SK-N-SH treated with all-trans-retinoic acid at 6 μM for 48 hours (cell line): ENCODE results near the gene GBP1.

Experiments
- ATAC-seq: fragments of 200-7000 bp; cut with Tn5 transposase; 3 replicates; pipeline ENCODE4 v1.9.1; 2020; ENCODE audit warnings: mild to moderate bottlenecking, moderate library complexity
- ARNTL ChIP-seq: fragments of 450-650 bp; formaldehyde crosslinking; IDR thresholded peaks from 2 replicates; pipeline ENCODE4 v1.5.0; 2020; ENCODE audit warnings: low read depth, mild to moderate bottlenecking, moderate library complexity, borderline replicate concordance
- BACH2 ChIP-seq: fragments of 250-450 bp; sonication (Bioruptor Pico); IDR thresholded peaks from 2 replicates; pipeline ENCODE4 v1.9.0; 2021; ENCODE audit warnings: mild to moderate bottlenecking, borderline replicate concordance
- CREB5 ChIP-seq: fragments of 250-450 bp; sonication (Bioruptor Pico); IDR thresholded peaks from 2 replicates; pipeline ENCODE4 v1.5.1; 2020; ENCODE audit warnings: low read depth, mild to moderate bottlenecking, moderate library complexity
- CSDC2 ChIP-seq: fragments of 250-450 bp; sonication (Bioruptor Pico); IDR thresholded peaks from 2 replicates; pipeline ENCODE4 v1.5.0; 2020; ENCODE audit warnings: mild to moderate bottlenecking, moderate library complexity
- CSRNP3 ChIP-seq: fragments of 250-450 bp; sonication (Bioruptor Pico); IDR thresholded peaks from 2 replicates; pipeline ENCODE4 v1.5.1; 2021; ENCODE audit warnings: mild to moderate bottlenecking, moderate library complexity
- ESRRG ChIP-seq: fragments of 250-450 bp; sonication (Bioruptor Pico); IDR thresholded peaks from 2 replicates; pipeline ENCODE4 v1.6.1; 2021; ENCODE audit warnings: mild to moderate bottlenecking
- GLIS3 ChIP-seq: fragments of 250-450 bp; sonication (Bioruptor Pico); IDR thresholded peaks from 2 replicates; pipeline ENCODE4 v1.5.0; 2020; ENCODE audit warnings: mild to moderate bottlenecking, moderate library complexity
- ISL1 ChIP-seq: fragments of 250-450 bp; sonication (Bioruptor Pico); IDR thresholded peaks from 2 replicates; pipeline ENCODE4 v2.1.2; 2022; ENCODE audit warnings: mild to moderate bottlenecking, moderate library complexity
- OSR1 ChIP-seq: fragments of 250-450 bp; sonication (Bioruptor Pico); IDR thresholded peaks from 2 replicates; pipeline ENCODE4 v1.8.0; 2022; ENCODE audit warnings: moderate library complexity, mild to moderate bottlenecking, inconsistent platforms
- PATZ1 ChIP-seq: fragments of 250-450 bp; sonication (Bioruptor Pico); IDR thresholded peaks from 2 replicates; pipeline ENCODE4 v1.8.0; 2020; ENCODE audit warnings: mild to moderate bottlenecking, moderate library complexity, borderline replicate concordance
- POU6F1 ChIP-seq: fragments of 250-450 bp; sonication (Bioruptor Pico); IDR thresholded peaks from 2 replicates; pipeline ENCODE4 v1.8.0; 2021; ENCODE audit warnings: low read depth, mild to moderate bottlenecking, moderate library complexity, borderline replicate concordance
- PPARA ChIP-seq: fragments of 250-450 bp; sonication (Bioruptor Pico); IDR thresholded peaks from 2 replicates; pipeline ENCODE4 v1.5.0; 2020; ENCODE audit warnings: mild to moderate bottlenecking, borderline replicate concordance
- RARB ChIP-seq: fragments of 250-450 bp; sonication (Bioruptor Pico); IDR thresholded peaks from 2 replicates; pipeline ENCODE4 v1.8.0; 2021; ENCODE audit warnings: mild to moderate bottlenecking, moderate library complexity
- SNAI2 ChIP-seq: fragments of 250-450 bp; sonication (Bioruptor Pico); IDR thresholded peaks from 2 replicates; pipeline ENCODE4 v1.5.0; 2020; ENCODE audit warnings: mild to moderate bottlenecking, moderate library complexity
- TCF4 ChIP-seq: fragments of 250-450 bp; sonication (Bioruptor Pico); IDR thresholded peaks from 2 replicates; pipeline ENCODE4 v1.8.0; 2021; ENCODE audit warnings: mild to moderate bottlenecking, moderate library complexity, borderline replicate concordance
- TOX ChIP-seq: fragments of 250-450 bp; sonication (Bioruptor Pico); IDR thresholded peaks from 2 replicates; pipeline ENCODE4 v1.8.0; 2021; ENCODE audit warnings: mild to moderate bottlenecking, moderate library complexity, borderline replicate concordance
- TSHZ2 ChIP-seq: fragments of 250-450 bp; sonication (Bioruptor Pico); IDR thresholded peaks from 2 replicates; pipeline ENCODE4 v1.5.0; 2020; ENCODE audit warnings: mild to moderate bottlenecking, moderate library complexity
- ZC3H10 ChIP-seq: fragments of 250-450 bp; sonication (Bioruptor Pico); IDR thresholded peaks from 2 replicates; pipeline ENCODE4 v1.5.1; 2021; ENCODE audit warnings: mild to moderate bottlenecking, moderate library complexity
- ZFP3 ChIP-seq: fragments of 250-450 bp; sonication (Bioruptor Pico); IDR thresholded peaks from 2 replicates; pipeline ENCODE4 v1.5.0; 2020; ENCODE audit warnings: mild to moderate bottlenecking, moderate library complexity
- ZFP30 ChIP-seq: fragments of 450-650 bp; formaldehyde crosslinking; IDR thresholded peaks from 2 replicates; pipeline ENCODE4 v1.5.0; 2022; ENCODE audit warnings: mild to moderate bottlenecking, moderate library complexity
- ZNF70 ChIP-seq: fragments of 450-650 bp; formaldehyde crosslinking; IDR thresholded peaks from 2 replicates; pipeline ENCODE4 v1.5.0; 2020; ENCODE audit warnings: mild to moderate bottlenecking, moderate library complexity
- ZNF8 ChIP-seq: fragments of 450-650 bp; formaldehyde crosslinking; IDR thresholded peaks from 2 replicates; pipeline ENCODE4 v1.5.0; 2020; ENCODE audit warnings: mild to moderate bottlenecking, moderate library complexity

The GBP1 gene

GRCh38 chr1:89051955-89052312, 13.1 kb downstream of the GBP1 start:
- no peak for ATAC-seq
- TF ChIP-seq GLIS3 (CRISPR knock-in tag) = no peak
- TF ChIP-seq PATZ1 (CRISPR knock-in tag) = no peak
- no peak for TF ChIP-seq CSRNP3
- no peak for TF ChIP-seq ZNF8
- TF ChIP-seq ZNF70 (CRISPR knock-in tag) = no peak
- TF ChIP-seq CSDC2 (CRISPR knock-in tag) = no peak
- no peak for TF ChIP-seq PPARA
- TF ChIP-seq TOX (CRISPR knock-in tag) = no peak
- no peak for TF ChIP-seq ISL1 (CRISPR knock-in tag)
- no peak for TF ChIP-seq ESRRG (CRISPR knock-in tag)
- TF ChIP-seq ARNTL (CRISPR knock-in tag) = no peak
- no peak for TF ChIP-seq RARB (CRISPR knock-in tag)
- no peak for TF ChIP-seq POU6F1
- TF ChIP-seq BACH2 (CRISPR knock-in tag) = no peak
- no peak for TF ChIP-seq TCF4 (CRISPR knock-in tag)
- TF ChIP-seq ZFP3 (CRISPR knock-in tag) = no peak

- ATAC-seq = no peak
- TF ChIP-seq ZC3H10 (CRISPR knock-in tag) (no peak), ARNTL (CRISPR knock-in tag) (no peak), BACH2 (CRISPR knock-in tag) (no peak), ZFP30 (CRISPR knock-in tag) (no peak), ESRRG (CRISPR knock-in tag) (no peak), TCF4 (CRISPR knock-in tag) (no peak), SNAI2 (CRISPR knock-in tag) (no peak), TOX (CRISPR knock-in tag) (no peak), TSHZ2 (no peak), CSDC2 (CRISPR knock-in tag) (no peak), CSRNP3 (no peak), CREB5 (CRISPR knock-in tag) (no peak), ZFP3 (CRISPR knock-in tag) (no peak), POU6F1 (no peak), OSR1 (CRISPR knock-in tag) (no peak)
These were observed 13.6 kb downstream of the GBP1 start for GRCh38 chr1:89051300-89051954.
